Measurements from ENCODE around the gene MGST1. TPM values are rescaled to one million over a fixed set of nuclear protein-coding genes. Genes with fewer than 3 reads are reported as not detected.
A peak's percentile ranks its signal among the peaks of the same experiment; 100 is the strongest.

The MGST1 gene
- 13.6 and 32.9 TPM in 2 replicates for total RNA-seq

GRCh38 chr12:16347391-16348298 lies at the start of gene MGST1:
MGST1 (plus strand) TSS chr12:16347645; CDS start chr12:16354253, 6,608 bp downstream.
- DNase-seq = peak; percentile 74

GRCh38 chr12:16299403-16299802 lies 48.0 kb upstream of the MGST1 start:
- DNase-seq = no peak

GRCh38 chr12:16300122-16300521 lies 47.3 kb upstream of the MGST1 start:
- DNase-seq = no peak

GRCh38 chr12:16300736-16301135 lies 46.7 kb upstream of the MGST1 start:
- DNase-seq = no peak

- DNase-seq = no peak
Measured at GRCh38 chr12:16303939-16304338, 43.5 kb upstream of the MGST1 start.

- no peak for DNase-seq
Measured at GRCh38 chr12:16307856-16308475, 39.5 kb upstream of the MGST1 start.

- DNase-seq = no peak
Measured at GRCh38 chr12:16310934-16311333, 36.5 kb upstream of the MGST1 start.

GRCh38 chr12:16323010-16323409 lies 24.4 kb upstream of the MGST1 start:
- DNase-seq = no peak

GRCh38 chr12:16323638-16324037 lies 23.8 kb upstream of the MGST1 start:
- DNase-seq = no peak

GRCh38 chr12:16324272-16324671 lies 23.2 kb upstream of the MGST1 start:
- DNase-seq = no peak

- no peak for DNase-seq
Measured at GRCh38 chr12:16324772-16325171, 22.7 kb upstream of the MGST1 start.

- DNase-seq = peak; percentile 5
Measured at GRCh38 chr12:16325426-16325825, 22.0 kb upstream of the MGST1 start.

- no peak for DNase-seq
Measured at GRCh38 chr12:16327963-16328362, 19.5 kb upstream of the MGST1 start.

- DNase-seq = no peak
Measured at GRCh38 chr12:16329594-16329993, 17.9 kb upstream of the MGST1 start.

GRCh38 chr12:16330560-16330959 lies 16.9 kb upstream of the MGST1 start:
- DNase-seq = no peak

- no peak for DNase-seq
Measured at GRCh38 chr12:16331998-16332397, 15.4 kb upstream of the MGST1 start.

- no peak for DNase-seq
Measured at GRCh38 chr12:16335838-16336237, 11.6 kb upstream of the MGST1 start.

- no peak for DNase-seq
Measured at GRCh38 chr12:16344269-16344668, 3.2 kb upstream of the MGST1 start.

GRCh38 chr12:16345105-16345504 lies 2.3 kb upstream of the MGST1 start:
- DNase-seq = no peak

GRCh38 chr12:16346958-16347357 lies 487 bp upstream of the MGST1 start:
- DNase-seq = peak; percentile 16

GRCh38 chr12:16348435-16349130 lies 1.1 kb downstream of the MGST1 start:
- DNase-seq = no peak

- peak; percentile 51 for DNase-seq
Measured at GRCh38 chr12:16349131-16349460, 1.7 kb downstream of the MGST1 start.

GRCh38 chr12:16350682-16351081 lies 3.2 kb downstream of the MGST1 start:
- DNase-seq = no peak

- DNase-seq = no peak
Measured at GRCh38 chr12:16352481-16352880, 5.0 kb downstream of the MGST1 start.

Data from dermis blood vessel endothelial cell (primary cell).